Natural killer cell (primary cell): ENCODE data around the gene PNMA8A. TPM values are rescaled to one million over a fixed set of nuclear protein-coding genes. Genes with fewer than 3 reads are reported as not detected.

ENCODE experiments used
- ATAC-seq, 3 donors: fragments of 150-1000 bp in 2 of 3; fragments of 200-7000 bp in 1 of 3; cut with Tn5 transposase; 1 replicate in 1 of 3; 2 replicates in 2 of 3; pipeline ENCODE4 v1.10.0; 2021; ENCODE audit warnings: mild to moderate bottlenecking in 2 of 3, moderate library complexity in 2 of 3
- DNase-seq, 2 donors: peaks; one replicate each; pipeline versions ENCODE4 v3.0.0 to v3.0.0-alpha.2; 2013 to 2021; ENCODE audit warnings: mixed read lengths in 1 of 2
- H3K27ac ChIP-seq: one replicate; pipeline ENCODE4 v1.5.1; 2013; ENCODE audit warnings: mild to moderate bottlenecking, low read length
- H3K27me3 ChIP-seq: one replicate; pipeline ENCODE4 v1.6.1; 2013; ENCODE audit warnings: low read length; ENCODE audit not compliant: control insufficient read depth, insufficient read depth
- H3K36me3 ChIP-seq: one replicate; pipeline ENCODE4 v1.6.1; 2013; ENCODE audit warnings: low read length; ENCODE audit not compliant: control insufficient read depth, insufficient read depth
- H3K4me1 ChIP-seq: one replicate; pipeline ENCODE4 v1.6.1; 2013; ENCODE audit warnings: low read length; ENCODE audit not compliant: control insufficient read depth, insufficient read depth
- H3K4me3 ChIP-seq: one replicate; pipeline ENCODE4 v1.5.1; 2013; ENCODE audit warnings: low read length
- H3K9me3 ChIP-seq: one replicate; pipeline ENCODE4 v1.6.1; 2013; ENCODE audit warnings: low read length; ENCODE audit not compliant: control insufficient read depth, insufficient read depth
- H3K27ac Mint-ChIP-seq, 2 donors: one replicate each; pipeline ENCODE4 v1.8.0; 2022; ENCODE audit warnings: mild to moderate bottlenecking in 2 of 2, mixed read lengths in 2 of 2, moderate library complexity in 1 of 2
- H3K27me3 Mint-ChIP-seq, 2 donors: one replicate each; pipeline ENCODE4 v1.8.0; 2022; ENCODE audit warnings: low read depth in 2 of 2, mixed read lengths in 2 of 2
- H3K36me3 Mint-ChIP-seq: one replicate; pipeline ENCODE4 v1.8.0; 2022; ENCODE audit warnings: mixed read lengths
- H3K4me1 Mint-ChIP-seq, 2 donors: one replicate each; pipeline ENCODE4 v1.8.0; 2022; ENCODE audit warnings: mixed read lengths in 2 of 2
- H3K4me3 Mint-ChIP-seq: one replicate; pipeline ENCODE4 v1.8.0; 2022; ENCODE audit warnings: mild to moderate bottlenecking, moderate library complexity, mixed read lengths
- H3K9me3 Mint-ChIP-seq, 2 donors: one replicate each; pipeline ENCODE4 v1.8.0; 2022; ENCODE audit warnings: mixed read lengths in 2 of 2
- CTCF ChIP-seq: fragments of 200-600 bp; IDR thresholded peaks from one replicate; pipeline ENCODE4 v1.8.0; 2022; ENCODE audit warnings: antibody characterized with exemption
- WGBS: methylation state at CpG from one replicate; pipeline ENCODE4 v1.1.7; 2013; ENCODE audit warnings: missing lambda C conversion rate; ENCODE audit not compliant: insufficient coverage; 5-methylcytosine and 5-hydroxymethylcytosine counted together
- intact Hi-C: fragments of 100-400 bp; cut with micrococcal nuclease; formaldehyde crosslinking; loops from one replicate; pipeline ENCODE4 v1.14.2; 2022
- total RNA-seq, 4 donors: library from RNA; stranded (reverse); fragments of 120-200 nt in 1 of 4; gene quantifications; one replicate each; pipeline versions ENCODE4 v1.2.3 to v1.2.4, GENCODE V29; 2013 to 2022

The PNMA8A gene
- total RNA-seq, 3 donors from 2014 or later (not counting 1 experiment from before 2014, with no cell fraction given), result not detected

GRCh38 chr19:46481223-46481848 lies 10.0 kb upstream of the PNMA8A start:
- Mint-ChIP-seq H3K27ac (no peak overlapping the region), H3K9me3 (no peaks in the 10 kb centered on the region), H3K4me3 (no peak overlapping the region), H3K27me3 (peaks cover 23 to 40% of the 10 kb centered on the region in 2 donors), H3K4me1 (no peaks in the 10 kb centered on the region), H3K36me3 (no peaks in the 10 kb centered on the region)
- Histone ChIP-seq H3K4me3 (no peak overlapping the region), H3K9me3 (no peaks in the 10 kb centered on the region), H3K27me3 (peaks cover 2% of the 10 kb centered on the region), H3K36me3 (no peaks in the 10 kb centered on the region), H3K27ac (no peak overlapping the region), H3K4me1 (no peaks in the 10 kb centered on the region)
- 81% methylated on average over 13 of the region's 16 CpGs for WGBS
- no peak for TF ChIP-seq CTCF
- ATAC-seq (no peak), DNase-seq (no peak)
- intact Hi-C loops, result no loop called here

- Histone ChIP-seq H3K27me3 (peaks cover 2% of the 10 kb centered on the region), H3K27ac (no peak overlapping the region), H3K9me3 (no peaks in the 10 kb centered on the region), H3K36me3 (no peaks in the 10 kb centered on the region), H3K4me3 (no peak overlapping the region), H3K4me1 (no peaks in the 10 kb centered on the region)
- H3K27me3 Mint-ChIP-seq, result peaks cover 20 to 37% of the 10 kb centered on the region in 2 donors
- H3K4me1 Mint-ChIP-seq, result no peaks in the 10 kb centered on the region
- H3K36me3 Mint-ChIP-seq, result no peaks in the 10 kb centered on the region
- no peak for TF ChIP-seq CTCF
- WGBS, result 73% methylated on average over 11 of the region's 12 CpGs
- H3K4me3 Mint-ChIP-seq, result no peak overlapping the region
- DNase-seq, result no peak
- no peaks in the 10 kb centered on the region for H3K9me3 Mint-ChIP-seq
- no peak overlapping the region for H3K27ac Mint-ChIP-seq
- no peak for ATAC-seq
- intact Hi-C loops, result no loop called here
Measured at GRCh38 chr19:46480415-46480814, 9.1 kb upstream of the PNMA8A start.

- H3K36me3 ChIP-seq, result no peaks in the 10 kb centered on the region
- peak in 1 of 2 donors; percentile 52 for DNase-seq
- 41% methylated on average over 4 of the region's 4 CpGs for WGBS
- no peak overlapping the region for H3K27ac ChIP-seq
- TF ChIP-seq CTCF, result no peak
- peak in 2 of 3 donors; percentile 26 to 41 for ATAC-seq
- Mint-ChIP-seq H3K27ac (no peak overlapping the region), H3K4me3 (no peak overlapping the region), H3K27me3 (peaks cover 26 to 41% of the 10 kb centered on the region in 2 donors), H3K9me3 (no peaks in the 10 kb centered on the region), H3K4me1 (no peaks in the 10 kb centered on the region), H3K36me3 (no peaks in the 10 kb centered on the region)
- H3K9me3 ChIP-seq, result no peaks in the 10 kb centered on the region
- peaks cover 4% of the 10 kb centered on the region for H3K27me3 ChIP-seq
- intact Hi-C loops, result no loop called here
- no peak overlapping the region for H3K4me3 ChIP-seq
- H3K4me1 ChIP-seq, result no peaks in the 10 kb centered on the region
Measured at GRCh38 chr19:46478356-46478986, 7.1 kb upstream of the PNMA8A start.
